Measurements from ENCODE around the gene GREB1L. TPM values are rescaled to one million over a fixed set of nuclear protein-coding genes. Genes with fewer than 3 reads are reported as not detected.

The GREB1L gene
- total RNA-seq, 2 donors from 2014 or later = 2.0 to 21.6 TPM

- Histone ChIP-seq H3K27me3 (replicated peaks; ENCODE audit: insufficient read depth) (no peaks in the 10 kb centered on the region), H3K9me3 (no peaks in the 10 kb centered on the region), H3K36me3 (no peaks in the 10 kb centered on the region), H3K27ac (no peak overlapping the region), H3K4me1 (replicated peaks) (no peaks in the 10 kb centered on the region), H3K4me3 (no peak overlapping the region)
- DNase-seq (ENCODE audit: low spot score) = no peak
- 97% methylated on average over 2 of the region's 2 CpGs for WGBS
- TF ChIP-seq CTCF (IDR thresholded peaks at IDR 0.05) (no peak), POLR2AphosphoS5 (IDR thresholded peaks at IDR 0.05) (no peak), POLR2A (IDR thresholded peaks at IDR 0.05) (no peak)
- intact Hi-C loops (cut with DNase I) = no loop called here
Measured at GRCh38 chr18:21513292-21513691, 271.3 kb downstream of the GREB1L start.

GRCh38 chr18:21513741-21514140 lies 271.7 kb downstream of the GREB1L start:
- Histone ChIP-seq H3K4me1 (replicated peaks) (no peaks in the 10 kb centered on the region), H3K4me3 (no peak overlapping the region), H3K27me3 (replicated peaks; ENCODE audit: insufficient read depth) (no peaks in the 10 kb centered on the region), H3K27ac (no peak overlapping the region), H3K9me3 (no peaks in the 10 kb centered on the region), H3K36me3 (no peaks in the 10 kb centered on the region)
- 95% methylated on average over 5 of the region's 5 CpGs for WGBS
- DNase-seq (ENCODE audit: low spot score) = no peak
- intact Hi-C loops (cut with DNase I) = no loop called here
- no peak for TF ChIP-seq POLR2A (IDR thresholded peaks at IDR 0.05)
- TF ChIP-seq CTCF (IDR thresholded peaks at IDR 0.05) = no peak
- TF ChIP-seq POLR2AphosphoS5 (IDR thresholded peaks at IDR 0.05) = no peak

GRCh38 chr18:21522530-21522929 lies 280.5 kb downstream of the GREB1L start:
- DNase-seq (ENCODE audit: low spot score) = no peak
- Histone ChIP-seq H3K4me1 (replicated peaks) (no peaks in the 10 kb centered on the region), H3K27ac (no peak overlapping the region), H3K9me3 (no peaks in the 10 kb centered on the region), H3K4me3 (no peak overlapping the region), H3K27me3 (replicated peaks; ENCODE audit: insufficient read depth) (no peaks in the 10 kb centered on the region), H3K36me3 (no peaks in the 10 kb centered on the region)
- TF ChIP-seq POLR2A (IDR thresholded peaks at IDR 0.05) = no peak
- TF ChIP-seq CTCF (IDR thresholded peaks at IDR 0.05) = no peak
- WGBS = 72% methylated on average over 6 of the region's 6 CpGs
- intact Hi-C loops (cut with DNase I) = no loop called here

GRCh38 chr18:21525916-21526315 lies 283.9 kb downstream of the GREB1L start:
- intact Hi-C loops (cut with DNase I) = no loop called here
- TF ChIP-seq POLR2A (IDR thresholded peaks at IDR 0.05) = no peak
- no peak for TF ChIP-seq POLR2AphosphoS5 (IDR thresholded peaks at IDR 0.05)
- TF ChIP-seq CTCF (IDR thresholded peaks at IDR 0.05) = no peak
- no peak overlapping the region for H3K4me3 ChIP-seq
- 76% methylated on average over 2 of the region's 2 CpGs for WGBS
- no peaks in the 10 kb centered on the region for H3K4me1 ChIP-seq (replicated peaks)
- DNase-seq (ENCODE audit: low spot score) = no peak
- no peaks in the 10 kb centered on the region for H3K27me3 ChIP-seq (replicated peaks; ENCODE audit: insufficient read depth)
- H3K36me3 ChIP-seq = no peaks in the 10 kb centered on the region
- H3K9me3 ChIP-seq = no peaks in the 10 kb centered on the region
- H3K27ac ChIP-seq = no peak overlapping the region

- H3K4me1 ChIP-seq (replicated peaks) = no peaks in the 10 kb centered on the region
- TF ChIP-seq POLR2AphosphoS5 (IDR thresholded peaks at IDR 0.05) (peak; percentile 13), CTCF (IDR thresholded peaks at IDR 0.05) (no peak)
- no peaks in the 10 kb centered on the region for H3K36me3 ChIP-seq
- DNase-seq (ENCODE audit: low spot score) = no peak
- H3K9me3 ChIP-seq = no peaks in the 10 kb centered on the region
- WGBS = 44% methylated on average over 2 of the region's 2 CpGs
- intact Hi-C loops (cut with DNase I) = no loop called here
- H3K27ac ChIP-seq = no peak overlapping the region
- no peak overlapping the region for H3K4me3 ChIP-seq
- H3K27me3 ChIP-seq (replicated peaks; ENCODE audit: insufficient read depth) = no peaks in the 10 kb centered on the region
Measured at GRCh38 chr18:21526463-21526862, 284.4 kb downstream of the GREB1L start.

All from prostate gland (tissue), 2 donors.